HEK293 (cell line): Measurements from ENCODE around the gene ALOX15.

Experiments used
- CTCF ChIA-PET: fragments of 350-600 bp; formaldehyde crosslinking; extraction: SDS; loops from one replicate; lab custom pipeline; 2021; ENCODE audit warnings: antibody characterized with exemption; lab: Yijun Ruan, JAX
- POLR2A ChIA-PET: fragments of 300-600 bp; formaldehyde crosslinking; extraction: SDS; loops from one replicate; lab custom pipeline; 2020; ENCODE audit warnings: antibody characterized with exemption, inconsistent platforms; lab: Yijun Ruan, JAX
- H3K27ac ChIP-seq: fragments of 200-500 bp; sonication (Bioruptor generic); 2 replicates; pipeline ENCODE4 v1.5.1; 2014; ENCODE audit warnings: low read depth, low read length, control low read depth, inconsistent platforms; ENCODE audit errors: extremely low read depth
- H3K36me3 ChIP-seq, 2 experiments: fragments of 200-500 bp in 1 of 2; sonication (Bioruptor generic) in 1 of 2; 1 replicate in 1 of 2; 2 replicates in 1 of 2; pipeline ENCODE4 v1.5.1; 2014 to 2017; ENCODE audit warnings: inconsistent platforms in 2 of 2, low read length in 2 of 2; ENCODE audit not compliant: control insufficient read depth in 2 of 2, insufficient read depth in 1 of 2
- H3K4me1 ChIP-seq: fragments of 200-500 bp; sonication (Bioruptor generic); 2 replicates; pipeline ENCODE4 v1.5.1; 2014; ENCODE audit warnings: mild to moderate bottlenecking, low read length, inconsistent platforms; ENCODE audit not compliant: control insufficient read depth, insufficient read depth
- H3K4me3 ChIP-seq: 2 replicates; pipeline ENCODE4 v1.5.1; 2011; ENCODE audit warnings: low read depth, mild to moderate bottlenecking, control low read depth, low read length, moderate library complexity
- H3K9me3 ChIP-seq: fragments of 200-500 bp; sonication (Bioruptor generic); 2 replicates; pipeline ENCODE4 v1.5.1; 2014; ENCODE audit warnings: low read depth, low read length, inconsistent platforms; ENCODE audit not compliant: control insufficient read depth, insufficient read depth
- CTCF ChIP-seq: fragments of 450-650 bp; formaldehyde crosslinking; IDR thresholded peaks from 2 replicates; pipeline ENCODE4 v1.5.1; 2016; ENCODE audit warnings: missing biosample characterization, missing genetic modification characterization
- EGR2 ChIP-seq: fragments of 450-650 bp; formaldehyde crosslinking; IDR thresholded peaks from 2 replicates; pipeline ENCODE4 v1.5.1; 2016; ENCODE audit warnings: low read depth, missing biosample characterization, missing genetic modification characterization
- GLIS1 ChIP-seq: fragments of 450-650 bp; formaldehyde crosslinking; IDR thresholded peaks from 2 replicates; pipeline ENCODE4 v1.5.1; 2016; ENCODE audit warnings: missing biosample characterization, missing genetic modification characterization
- HOXC10 ChIP-seq: sonication (generic); formaldehyde crosslinking; IDR thresholded peaks from 2 replicates; pipeline ENCODE4 v1.8.1; 2023; ENCODE audit warnings: mild to moderate bottlenecking, missing genetic modification reagents
- RBAK ChIP-seq: fragments of 450-650 bp; formaldehyde crosslinking; IDR thresholded peaks from 2 replicates; pipeline ENCODE4 v1.5.1; 2016; ENCODE audit warnings: missing biosample characterization, missing genetic modification characterization
- SALL2 ChIP-seq: fragments of 450-650 bp; formaldehyde crosslinking; IDR thresholded peaks from 2 replicates; pipeline ENCODE4 v1.5.0; 2017; ENCODE audit warnings: missing biosample characterization, mild to moderate bottlenecking, missing genetic modification characterization, borderline replicate concordance
- ZNF133 ChIP-seq: fragments of 450-650 bp; formaldehyde crosslinking; IDR thresholded peaks from 2 replicates; pipeline ENCODE4 v1.5.1; 2016; ENCODE audit warnings: missing biosample characterization, missing genetic modification characterization
- ZNF138 ChIP-seq: fragments of 450-650 bp; formaldehyde crosslinking; IDR thresholded peaks from 2 replicates; pipeline ENCODE4 v1.5.1; 2016; ENCODE audit warnings: missing biosample characterization, missing genetic modification characterization, borderline replicate concordance
- ZNF223 ChIP-seq: fragments of 450-650 bp; formaldehyde crosslinking; IDR thresholded peaks from 2 replicates; pipeline ENCODE4 v1.5.1; 2016; ENCODE audit warnings: missing biosample characterization, missing genetic modification characterization
- ZNF266 ChIP-seq: fragments of 450-650 bp; formaldehyde crosslinking; IDR thresholded peaks from 2 replicates; pipeline ENCODE4 v1.5.1; 2016; ENCODE audit warnings: missing biosample characterization, missing genetic modification characterization, low read depth
- ZNF585B ChIP-seq: fragments of 450-650 bp; formaldehyde crosslinking; IDR thresholded peaks from 2 replicates; pipeline ENCODE4 v1.5.1; 2016; ENCODE audit warnings: missing biosample characterization, missing genetic modification characterization
- ZNF654 ChIP-seq: fragments of 450-650 bp; formaldehyde crosslinking; IDR thresholded peaks from 2 replicates; pipeline ENCODE4 v1.5.1; 2016; ENCODE audit warnings: low read depth, missing biosample characterization, missing genetic modification characterization
- TF ChIP-seq, protein P1 (sequence below): fragments of 450-650 bp; formaldehyde crosslinking; IDR thresholded peaks from 2 replicates; pipeline ENCODE4 v1.5.1; 2016; ENCODE audit warnings: missing biosample characterization, missing genetic modification characterization
- TF ChIP-seq, protein P2 (sequence below): fragments of 450-650 bp; formaldehyde crosslinking; IDR thresholded peaks from 2 replicates; pipeline ENCODE4 v1.5.1; 2016; ENCODE audit warnings: missing biosample characterization, missing genetic modification characterization

Gene ALOX15

DNA sequence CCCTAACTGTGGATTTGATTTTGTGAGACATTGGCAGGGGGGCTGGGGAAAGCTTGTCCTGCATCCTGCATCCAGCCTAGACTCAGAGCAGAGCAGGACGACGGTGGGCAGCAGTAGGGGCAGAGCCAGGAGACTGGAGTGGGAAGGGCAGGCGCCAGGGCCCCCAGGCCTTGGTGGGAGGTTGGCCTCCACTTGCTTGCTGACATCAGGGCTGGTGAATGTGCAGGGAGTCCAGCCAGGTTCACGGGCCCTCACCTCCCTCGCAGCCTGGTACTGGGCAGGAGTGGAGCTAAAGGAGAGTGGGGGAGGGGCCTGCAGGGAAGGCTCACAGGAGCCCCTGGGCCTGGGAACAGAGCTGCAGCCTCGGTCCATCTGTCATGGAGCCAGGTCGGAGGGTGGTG lies 59.4 kb downstream of the ALOX15 start:
- H3K9me3 ChIP-seq = no peaks in the 10 kb centered on the region
- no peak overlapping the region for H3K27ac ChIP-seq
- CTCF ChIA-PET = interaction anchor here (0.5 to 1.5 kb wide), 5 partner anchors 10 to 208 kb away, joined by 3 to 9 read pairs (median 6); no protein-coding TSS in a partner anchor
- TF ChIP-seq RBAK (tag by site-specific recombination) = no peak
- TF ChIP-seq ZNF223 (tag by site-specific recombination) = no peak
- TF ChIP-seq ZNF585B (tag by site-specific recombination) = no peak
- no peak for TF ChIP-seq ZNF266 (tag by site-specific recombination)
- no peak for TF ChIP-seq ZNF138 (tag by site-specific recombination)
- TF ChIP-seq, protein P1, sequence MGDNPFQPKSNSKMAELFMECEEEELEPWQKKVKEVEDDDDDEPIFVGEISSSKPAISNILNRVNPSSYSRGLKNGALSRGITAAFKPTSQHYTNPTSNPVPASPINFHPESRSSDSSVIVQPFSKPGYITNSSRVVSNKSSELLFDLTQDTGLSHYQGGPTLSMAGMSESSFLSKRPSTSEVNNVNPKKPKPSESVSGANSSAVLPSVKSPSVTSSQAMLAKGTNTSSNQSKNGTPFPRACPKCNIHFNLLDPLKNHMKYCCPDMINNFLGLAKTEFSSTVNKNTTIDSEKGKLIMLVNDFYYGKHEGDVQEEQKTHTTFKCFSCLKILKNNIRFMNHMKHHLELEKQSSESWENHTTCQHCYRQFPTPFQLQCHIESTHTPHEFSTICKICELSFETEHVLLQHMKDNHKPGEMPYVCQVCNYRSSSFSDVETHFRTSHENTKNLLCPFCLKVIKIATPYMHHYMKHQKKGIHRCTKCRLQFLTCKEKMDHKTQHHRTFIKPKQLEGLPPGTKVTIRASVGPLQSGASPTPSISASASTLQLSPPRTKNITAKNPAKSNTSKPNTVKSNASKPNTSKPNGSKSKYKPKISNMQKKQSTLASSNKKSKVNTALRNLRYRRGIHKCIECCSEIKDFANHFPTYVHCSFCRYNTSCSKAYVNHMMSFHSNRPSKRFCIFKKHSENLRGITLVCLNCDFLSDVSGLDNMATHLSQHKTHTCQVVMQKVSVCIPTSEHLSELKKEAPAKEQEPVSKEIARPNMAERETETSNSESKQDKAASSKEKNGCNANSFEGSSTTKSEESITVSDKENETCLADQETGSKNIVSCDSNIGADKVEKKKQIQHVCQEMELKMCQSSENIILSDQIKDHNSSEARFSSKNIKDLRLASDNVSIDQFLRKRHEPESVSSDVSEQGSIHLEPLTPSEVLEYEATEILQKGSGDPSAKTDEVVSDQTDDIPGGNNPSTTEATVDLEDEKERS (tag by site-specific recombination) = no peak
- TF ChIP-seq CTCF = no peak
- TF ChIP-seq ZNF654 (tag by site-specific recombination) = no peak
- TF ChIP-seq HOXC10 = no peak
- TF ChIP-seq EGR2 (tag by site-specific recombination) = peak; percentile 43; the same call in 1 of the 2 replicates
- no peak for TF ChIP-seq ZNF133 (tag by site-specific recombination)
- peak; percentile 79 for TF ChIP-seq GLIS1 (tag by site-specific recombination)
- TF ChIP-seq, protein P2, sequence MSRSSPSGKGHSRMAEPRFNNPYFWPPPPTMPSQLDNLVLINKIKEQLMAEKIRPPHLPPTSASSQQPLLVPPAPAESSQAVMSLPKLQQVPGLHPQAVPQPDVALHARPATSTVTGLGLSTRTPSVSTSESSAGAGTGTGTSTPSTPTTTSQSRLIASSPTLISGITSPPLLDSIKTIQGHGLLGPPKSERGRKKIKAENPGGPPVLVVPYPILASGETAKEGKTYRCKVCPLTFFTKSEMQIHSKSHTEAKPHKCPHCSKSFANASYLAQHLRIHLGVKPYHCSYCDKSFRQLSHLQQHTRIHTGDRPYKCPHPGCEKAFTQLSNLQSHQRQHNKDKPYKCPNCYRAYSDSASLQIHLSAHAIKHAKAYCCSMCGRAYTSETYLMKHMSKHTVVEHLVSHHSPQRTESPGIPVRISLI (tag by site-specific recombination) = no peak
- TF ChIP-seq SALL2 = no peak
- H3K36me3 ChIP-seq = no peaks in the 10 kb centered on the region
- H3K4me1 ChIP-seq = peaks cover 2% of the 10 kb centered on the region; the same call in 1 of the 2 replicates
- POLR2A ChIA-PET = no interaction called here
- H3K4me3 ChIP-seq = no peak overlapping the region
